Kidney epithelial cell (primary cell): ENCODE results near the gene TRIM67. TPM values are rescaled to one million over a fixed set of nuclear protein-coding genes. Genes with fewer than 3 reads are reported as not detected.

Experiments
- DNase-seq: peaks from one replicate; pipeline ENCODE4 v3.0.0-alpha.2; 2010; ENCODE audit warnings: low read depth
- H3K27me3 ChIP-seq: 2 replicates; pipeline ENCODE4 v1.6.0; 2011; ENCODE audit warnings: low read length; ENCODE audit not compliant: control insufficient read depth, insufficient read depth
- H3K36me3 ChIP-seq: 2 replicates; pipeline ENCODE4 v1.5.1; 2011; ENCODE audit warnings: low read length; ENCODE audit not compliant: control insufficient read depth, insufficient read depth
- H3K4me3 ChIP-seq: 2 replicates; pipeline ENCODE4 v1.5.1; 2011; ENCODE audit warnings: low read depth, mild to moderate bottlenecking, control low read depth, low read length
- total RNA-seq: library from RNA; depleted of rRNA; stranded (reverse); fragments of >200 nt; gene quantifications from 2 replicates; pipeline ENCODE4 v1.2.3, GENCODE V29; 2015
- TF ChIP-seq, protein P1 (sequence below): IDR thresholded peaks from 2 replicates; pipeline ENCODE4 v1.5.1; 2011; ENCODE audit warnings: mild to moderate bottlenecking, moderate library complexity, low read length, control low read depth, inconsistent platforms; ENCODE audit not compliant: insufficient read depth, poor library complexity, severe bottlenecking

TRIM67 gene
- total RNA-seq, 1 donor from 2014 or later: 0.63 TPM

DNA sequence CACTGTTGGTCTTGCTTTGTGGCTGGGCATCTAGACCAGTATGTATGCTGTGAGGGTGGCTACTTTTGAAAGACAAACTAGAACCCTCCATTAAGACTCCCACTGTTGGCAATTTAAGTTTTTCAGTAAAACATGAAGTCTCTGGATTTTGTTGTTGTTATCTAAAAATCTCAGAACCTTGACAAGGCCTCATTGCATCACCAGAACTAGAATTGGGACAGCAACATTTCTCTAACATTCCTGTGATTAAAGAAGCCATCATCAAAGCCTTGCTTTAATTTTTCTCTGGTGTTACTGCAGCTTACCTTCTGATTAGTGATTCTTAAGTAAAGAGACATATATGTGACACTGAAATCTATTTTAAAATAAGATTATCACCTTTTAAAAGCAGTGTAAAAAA lies 4.5 kb downstream of the TRIM67 start:
- Histone ChIP-seq H3K4me3 (no peak overlapping the region), H3K36me3 (no peaks in the 10 kb centered on the region), H3K27me3 (peaks cover 26% of the 10 kb centered on the region)
- TF ChIP-seq, protein P1, sequence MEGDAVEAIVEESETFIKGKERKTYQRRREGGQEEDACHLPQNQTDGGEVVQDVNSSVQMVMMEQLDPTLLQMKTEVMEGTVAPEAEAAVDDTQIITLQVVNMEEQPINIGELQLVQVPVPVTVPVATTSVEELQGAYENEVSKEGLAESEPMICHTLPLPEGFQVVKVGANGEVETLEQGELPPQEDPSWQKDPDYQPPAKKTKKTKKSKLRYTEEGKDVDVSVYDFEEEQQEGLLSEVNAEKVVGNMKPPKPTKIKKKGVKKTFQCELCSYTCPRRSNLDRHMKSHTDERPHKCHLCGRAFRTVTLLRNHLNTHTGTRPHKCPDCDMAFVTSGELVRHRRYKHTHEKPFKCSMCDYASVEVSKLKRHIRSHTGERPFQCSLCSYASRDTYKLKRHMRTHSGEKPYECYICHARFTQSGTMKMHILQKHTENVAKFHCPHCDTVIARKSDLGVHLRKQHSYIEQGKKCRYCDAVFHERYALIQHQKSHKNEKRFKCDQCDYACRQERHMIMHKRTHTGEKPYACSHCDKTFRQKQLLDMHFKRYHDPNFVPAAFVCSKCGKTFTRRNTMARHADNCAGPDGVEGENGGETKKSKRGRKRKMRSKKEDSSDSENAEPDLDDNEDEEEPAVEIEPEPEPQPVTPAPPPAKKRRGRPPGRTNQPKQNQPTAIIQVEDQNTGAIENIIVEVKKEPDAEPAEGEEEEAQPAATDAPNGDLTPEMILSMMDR: no peak
- no peak for DNase-seq

DNA sequence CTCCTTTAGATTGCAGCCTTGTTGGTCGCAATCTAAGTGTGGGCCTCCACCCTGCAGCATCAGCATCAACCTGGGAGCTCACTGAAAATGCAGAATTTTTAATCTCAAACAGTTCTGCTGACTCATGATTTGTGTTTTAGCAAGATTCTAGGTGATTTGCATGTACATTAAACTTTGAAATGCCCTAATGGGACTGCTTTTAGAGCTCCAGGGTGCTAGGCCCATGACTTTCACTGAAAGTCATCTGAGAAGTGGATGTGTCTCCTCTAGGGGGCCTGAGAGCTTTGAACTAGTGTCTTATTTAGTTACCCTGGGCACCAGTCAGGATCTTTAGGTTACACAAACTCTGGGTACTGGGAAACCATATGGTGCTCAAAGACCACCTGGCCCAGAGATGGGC lies 9.0 kb downstream of the TRIM67 start:
- H3K27me3 ChIP-seq: peaks cover 8% of the 10 kb centered on the region
- no peaks in the 10 kb centered on the region for H3K36me3 ChIP-seq
- TF ChIP-seq, protein P1: peak; percentile 20
- no peak for DNase-seq
- H3K4me3 ChIP-seq: no peak overlapping the region

DNA sequence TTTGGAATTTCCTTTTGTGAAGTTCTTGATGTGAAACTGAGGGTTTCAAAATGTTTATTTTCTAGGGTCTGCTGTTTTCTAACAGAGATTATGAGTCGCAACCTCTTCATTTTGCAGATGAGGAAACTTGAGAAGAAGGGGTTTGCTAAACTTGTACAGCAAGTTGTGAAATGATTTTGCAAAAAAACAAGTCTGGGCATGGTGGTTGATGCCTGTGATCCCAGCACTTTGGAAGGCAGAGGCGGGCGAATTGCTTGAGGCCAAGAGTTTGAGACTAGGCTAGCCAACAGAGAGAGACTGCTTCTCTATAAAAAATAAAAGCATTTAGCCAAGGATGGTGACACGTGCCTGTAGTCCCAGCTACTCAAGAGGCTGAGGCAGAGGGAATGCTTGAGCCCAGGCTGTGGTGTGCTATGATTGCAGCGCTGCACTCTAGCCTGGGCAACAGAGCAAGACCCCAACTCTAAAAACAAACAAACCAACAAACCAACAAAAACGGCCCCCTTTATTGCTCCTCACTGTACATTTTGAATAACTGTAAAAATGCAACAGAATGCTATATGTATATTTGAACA lies 9.9 kb downstream of the TRIM67 start:
- Histone ChIP-seq H3K27me3 (peaks cover 11% of the 10 kb centered on the region), H3K4me3 (no peak overlapping the region), H3K36me3 (no peaks in the 10 kb centered on the region)
- DNase-seq: no peak
- TF ChIP-seq, protein P1: no peak

DNA sequence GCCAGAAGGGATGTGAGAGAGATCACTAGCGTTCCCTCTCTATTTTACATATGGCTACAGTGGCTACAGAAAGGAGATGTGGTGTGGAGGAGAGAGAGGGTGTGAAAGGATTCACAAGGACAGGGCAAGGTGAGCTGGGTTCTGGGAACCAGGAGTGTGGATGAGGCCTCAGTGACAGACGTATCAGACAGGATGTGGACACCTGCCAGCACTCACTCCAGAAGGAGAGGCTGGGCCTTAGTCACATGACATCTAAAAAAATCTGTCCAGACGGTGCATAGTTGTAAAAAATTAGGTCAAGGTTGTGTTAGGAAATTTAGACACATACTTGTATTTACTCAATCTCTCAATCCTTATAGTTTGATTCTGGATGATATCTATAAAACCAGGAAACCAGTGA lies 10.6 kb downstream of the TRIM67 start:
- H3K27me3 ChIP-seq: peaks cover 14% of the 10 kb centered on the region
- DNase-seq: no peak
- H3K4me3 ChIP-seq: no peak overlapping the region
- TF ChIP-seq, protein P1: no peak
- no peaks in the 10 kb centered on the region for H3K36me3 ChIP-seq

DNA sequence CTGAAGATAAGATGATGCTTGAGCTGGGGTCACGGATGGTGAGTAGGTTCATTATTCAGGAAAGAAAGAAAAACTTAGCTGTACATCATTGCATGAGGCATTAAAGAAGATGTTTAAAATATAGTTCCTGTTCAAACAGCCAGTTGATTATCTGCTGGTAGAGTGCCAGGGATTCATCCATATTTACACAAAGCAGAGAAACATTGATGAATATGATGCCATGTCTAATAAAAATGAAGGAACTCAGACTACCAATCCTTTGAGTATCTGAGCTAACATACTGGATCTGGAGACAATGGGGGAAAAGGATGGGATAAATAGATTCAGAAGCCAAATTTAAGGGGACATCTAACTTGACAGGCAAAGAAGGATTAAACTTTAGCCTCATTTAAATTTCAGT lies 14.6 kb downstream of the TRIM67 start:
- Histone ChIP-seq H3K4me3 (no peak overlapping the region), H3K36me3 (no peaks in the 10 kb centered on the region), H3K27me3 (peaks cover 19% of the 10 kb centered on the region)
- TF ChIP-seq, protein P1: no peak
- no peak for DNase-seq

DNA sequence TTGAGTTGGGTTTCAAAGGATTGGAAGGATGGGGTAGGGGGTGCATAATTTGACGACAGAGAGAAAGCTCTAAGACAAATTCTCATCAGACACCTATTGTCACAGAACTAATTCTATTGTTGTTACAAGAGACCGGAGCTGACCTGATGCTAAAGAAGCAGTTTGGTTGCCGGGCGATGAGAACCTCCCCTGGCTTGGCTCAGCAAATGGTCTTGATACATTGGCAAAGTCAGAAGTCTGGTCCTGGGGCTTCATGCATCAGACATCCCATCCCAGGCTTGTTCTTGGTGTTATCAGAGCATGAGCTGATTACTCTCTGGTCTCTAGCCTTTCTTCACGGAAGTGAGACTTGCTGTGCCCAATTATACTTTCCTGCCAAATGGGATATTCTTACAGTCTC lies 15.4 kb downstream of the TRIM67 start:
- peaks cover 19% of the 10 kb centered on the region for H3K27me3 ChIP-seq
- DNase-seq: no peak
- TF ChIP-seq, protein P1: no peak

More for the DNA sequence above, 15.4 kb downstream of the TRIM67 start:
- no peaks in the 10 kb centered on the region for H3K36me3 ChIP-seq
- no peak overlapping the region for H3K4me3 ChIP-seq
